HepG2 (cell line): ENCODE results near the gene TSNAX. TPM values are rescaled to one million over a fixed set of nuclear protein-coding genes. Genes with fewer than 3 reads are reported as not detected.

Source experiments
- AGO2 ChIP-seq: fragments of 200-400 bp; formaldehyde crosslinking; optimal IDR thresholded peaks from 2 replicates; pipeline ENCODE3; 2017; ENCODE audit warnings: mild to moderate bottlenecking, low read depth, low read length, moderate library complexity
- ETV5 ChIP-seq: IDR thresholded peaks from 2 replicates; pipeline ENCODE4 v1.6.1; 2018; ENCODE audit warnings: missing biosample characterization, missing genetic modification reagents, inconsistent platforms, borderline replicate concordance
- FLYWCH1 ChIP-seq: sonication (generic); formaldehyde crosslinking; IDR thresholded peaks from 2 replicates; pipeline ENCODE4 v1.8.1; 2023; ENCODE audit warnings: mild to moderate bottlenecking, missing genetic modification reagents
- HDAC2 ChIP-seq: sonication (generic); formaldehyde crosslinking; IDR thresholded peaks from 2 replicates; pipeline ENCODE4 v1.4.0; 2020; ENCODE audit warnings: missing genetic modification reagents
- IRF2 ChIP-seq: IDR thresholded peaks from 2 replicates; pipeline ENCODE4 v1.6.1; 2018; ENCODE audit warnings: missing genetic modification reagents, missing compliant biosample characterization
- MTF1 ChIP-seq: sonication (generic); formaldehyde crosslinking; IDR thresholded peaks from 2 replicates; pipeline ENCODE4 v1.5.0; 2020; ENCODE audit warnings: missing genetic modification reagents
- NFIC ChIP-seq: IDR thresholded peaks from 2 replicates; pipeline ENCODE4 v1.6.1; 2012; ENCODE audit warnings: mild to moderate bottlenecking, low read length, inconsistent platforms
- NR2F6 ChIP-seq, 2 experiments: IDR thresholded peaks; 2 replicates each; pipeline ENCODE4 v1.6.1; 2016; ENCODE audit warnings: antibody characterized with exemption in 1 of 2, mild to moderate bottlenecking in 1 of 2
- PCBP2 ChIP-seq: fragments of 200-400 bp; formaldehyde crosslinking; optimal IDR thresholded peaks from 2 replicates; pipeline ENCODE3; 2018; ENCODE audit warnings: low read length, low read depth; ENCODE audit not compliant: poor library complexity, severe bottlenecking
- RBFOX2 ChIP-seq: fragments of 200-400 bp; formaldehyde crosslinking; IDR thresholded peaks from 2 replicates; pipeline ENCODE4 v1.6.1; 2017; ENCODE audit warnings: low read depth, mild to moderate bottlenecking, low read length
- RELA ChIP-seq: sonication (generic); formaldehyde crosslinking; IDR thresholded peaks from 2 replicates; pipeline ENCODE4 v1.4.0; 2020; ENCODE audit warnings: missing genetic modification reagents
- SALL1 ChIP-seq: sonication (generic); formaldehyde crosslinking; IDR thresholded peaks from 2 replicates; pipeline ENCODE4 v1.8.0; 2022; ENCODE audit warnings: mild to moderate bottlenecking, missing genetic modification reagents
- SMAD1 ChIP-seq: sonication (generic); formaldehyde crosslinking; IDR thresholded peaks from 2 replicates; pipeline ENCODE4 v1.4.0; 2020; ENCODE audit warnings: missing genetic modification reagents, low read depth, mild to moderate bottlenecking, borderline replicate concordance
- ZBTB1 ChIP-seq: sonication (generic); formaldehyde crosslinking; IDR thresholded peaks from 2 replicates; pipeline ENCODE4 v1.4.0; 2020; ENCODE audit warnings: missing genetic modification reagents, borderline replicate concordance
- ZBTB7A ChIP-seq: sonication (generic); formaldehyde crosslinking; IDR thresholded peaks from 2 replicates; pipeline ENCODE4 v1.8.0; 2022; ENCODE audit warnings: mild to moderate bottlenecking, missing genetic modification reagents
- ZC3H4 ChIP-seq: sonication (generic); formaldehyde crosslinking; IDR thresholded peaks from 2 replicates; pipeline ENCODE4 v1.4.0; 2020; ENCODE audit warnings: missing genetic modification reagents, borderline replicate concordance
- ZFY ChIP-seq: sonication (generic); formaldehyde crosslinking; IDR thresholded peaks from 2 replicates; pipeline ENCODE4 v1.4.0; 2020; ENCODE audit warnings: missing genetic modification reagents
- ZMAT3 ChIP-seq: sonication (generic); formaldehyde crosslinking; conservative IDR thresholded peaks from 2 replicates; pipeline ENCODE4 v1.7.0; 2021; ENCODE audit warnings: missing genetic modification reagents
- ZNF333 ChIP-seq: sonication (generic); formaldehyde crosslinking; IDR thresholded peaks from 2 replicates; pipeline ENCODE4 v1.4.0; 2020; ENCODE audit warnings: mild to moderate bottlenecking, missing genetic modification reagents, borderline replicate concordance
- ZNF441 ChIP-seq: sonication (generic); formaldehyde crosslinking; IDR thresholded peaks from 2 replicates; pipeline ENCODE4 v1.7.0; 2021; ENCODE audit warnings: missing genetic modification reagents, borderline replicate concordance
- ZNF564 ChIP-seq: sonication (generic); formaldehyde crosslinking; IDR thresholded peaks from 2 replicates; pipeline ENCODE4 v1.8.1; 2023; ENCODE audit warnings: mild to moderate bottlenecking, missing genetic modification reagents
- ZNF615 ChIP-seq: sonication (generic); formaldehyde crosslinking; IDR thresholded peaks from 2 replicates; pipeline ENCODE4 v1.5.0; 2020; ENCODE audit warnings: mild to moderate bottlenecking, missing genetic modification reagents, borderline replicate concordance
- ZNF777 ChIP-seq: sonication (generic); formaldehyde crosslinking; IDR thresholded peaks from 2 replicates; pipeline ENCODE4 v1.4.0; 2020; ENCODE audit warnings: missing genetic modification reagents
- ZNF788 ChIP-seq: sonication (generic); formaldehyde crosslinking; IDR thresholded peaks from 2 replicates; pipeline ENCODE4 v1.5.0; 2020; ENCODE audit warnings: mild to moderate bottlenecking, missing genetic modification reagents, borderline replicate concordance
- ZNF841 ChIP-seq: sonication (generic); formaldehyde crosslinking; IDR thresholded peaks from 2 replicates; pipeline ENCODE4 v1.8.1; 2023; ENCODE audit warnings: missing genetic modification reagents, borderline replicate concordance
- polyA plus RNA-seq, 8 experiments: library from polyadenylated mRNA; depleted of rRNA in 3 of 8; stranded (reverse) in 7 of 8; unstranded in 1 of 8; fragments of >200 nt; fragmentation: Illumina TruSeq in 4 of 8; extraction: Trizol in 4 of 8; gene quantifications; 2 replicates each; pipeline versions ENCODE4 v1.2.1 to v1.2.3, GENCODE V29; 2011 to 2016; ENCODE audit warnings: low read depth in 4 of 8, missing spikeins in 1 of 8, mixed read lengths in 1 of 8; ENCODE audit not compliant: insufficient read depth in 1 of 8
- total RNA-seq, 5 experiments: library from RNA; depleted of rRNA; stranded (reverse); fragments of >200 nt; fragmentation: Illumina TruSeq; extraction: Trizol; gene quantifications; 2 replicates each; pipeline ENCODE4 v1.2.3, GENCODE V29; 2016; ENCODE audit warnings: low read depth in 1 of 5
- TF ChIP-seq, protein P1 (sequence below): sonication (generic); formaldehyde crosslinking; IDR thresholded peaks from 2 replicates; pipeline ENCODE4 v1.4.0; 2020; ENCODE audit warnings: mild to moderate bottlenecking, low read depth, missing genetic modification reagents
- TF ChIP-seq, protein P2 (sequence below): sonication (generic); formaldehyde crosslinking; IDR thresholded peaks from 2 replicates; pipeline ENCODE4 v1.4.0; 2020; ENCODE audit warnings: mild to moderate bottlenecking, missing genetic modification reagents
- TF ChIP-seq, protein P3 (sequence below): sonication (generic); formaldehyde crosslinking; IDR thresholded peaks from 2 replicates; pipeline ENCODE4 v1.4.0; 2020; ENCODE audit warnings: missing genetic modification reagents, mild to moderate bottlenecking, borderline replicate concordance

The TSNAX gene
- total and polyA plus RNA-seq, 2 of the 13 experiments (the other 11 are each of a cell fraction or from before 2014, with no cell fraction given) = 13.2 to 46.2 TPM

DNA sequence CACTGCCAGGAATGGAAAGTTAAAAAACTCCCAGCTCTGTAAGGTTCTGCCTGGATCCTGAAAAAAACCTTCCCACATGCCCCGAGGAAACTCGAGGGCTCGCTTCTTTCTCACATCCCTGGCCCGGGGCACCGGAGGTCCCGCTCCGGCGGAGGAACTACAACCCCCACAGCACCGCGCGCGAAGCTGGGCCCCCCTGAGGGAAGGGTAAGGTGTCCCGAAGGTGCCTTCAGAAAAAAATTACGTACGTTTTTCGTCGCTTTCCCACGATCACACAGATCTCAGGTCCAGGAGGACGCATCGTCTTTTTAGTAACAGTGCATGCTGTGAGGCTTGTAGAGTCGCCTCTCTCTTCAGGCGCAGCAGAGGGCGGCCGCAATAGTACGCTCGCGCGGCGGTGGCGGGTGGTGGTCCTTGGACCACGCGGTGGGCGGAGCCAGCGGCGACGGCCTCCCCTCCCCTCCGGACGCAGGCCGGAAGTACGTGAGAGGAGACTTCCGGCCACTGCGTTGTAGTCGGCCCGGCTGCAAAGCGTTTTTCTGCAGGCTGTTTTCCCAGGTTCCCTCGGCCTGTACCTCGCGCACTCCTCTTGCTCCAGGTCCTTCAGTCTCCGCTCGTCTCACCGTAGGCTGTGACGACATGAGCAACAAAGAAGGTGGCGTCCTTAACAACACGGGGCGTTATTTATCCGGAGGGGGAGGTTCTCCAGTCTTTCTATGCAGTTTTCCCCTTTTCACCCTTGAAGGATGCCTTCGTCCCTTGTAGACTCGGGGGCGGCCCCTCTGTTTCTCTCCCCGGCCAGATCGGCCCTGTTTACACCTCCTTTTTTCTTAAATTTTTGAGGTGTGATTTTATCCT is at the start of gene TSNAX (continued):
- TF ChIP-seq FLYWCH1 (CRISPR knock-in tag) (no peak), ZNF841 (CRISPR knock-in tag) (no peak), RELA (CRISPR knock-in tag) (0 out of 2 replicates have a peak, but pooled peaks have one; percentile 56), ZNF333 (CRISPR knock-in tag) (peak; percentile 70; the same call in 1 of the 2 replicates), ZNF788 (CRISPR knock-in tag) (peak; percentile 50; the same call in 1 of the 2 replicates), ZFY (CRISPR knock-in tag) (peak; percentile 93), ZMAT3 (peak; percentile 81), IRF2 (CRISPR knock-in tag) (peak; percentile 66; the same call in 1 of the 2 replicates), ZNF777 (peak; percentile 55; the same call in 1 of the 2 replicates), ETV5 (CRISPR knock-in tag) (peak; percentile 86), PCBP2 (no peak), SMAD1 (0 out of 2 replicates have a peak, but pooled peaks have one; percentile 21), NFIC (no peak; the same call in 1 of the 2 replicates), ZC3H4 (CRISPR knock-in tag) (no peak), ZBTB7A (CRISPR knock-in tag) (no peak), SALL1 (CRISPR knock-in tag) (peak; percentile 90), ZNF564 (peak; percentile 69), RBFOX2 (peak; percentile 82), AGO2 (no peak), MTF1 (CRISPR knock-in tag) (no peak), NR2F6 (IDR thresholded peaks at IDR 0.05) (no peak), NR2F6 (CRISPR knock-in tag; IDR thresholded peaks at IDR 0.05) (no peak; the same call in 1 of the 2 replicates), ZBTB1 (CRISPR knock-in tag) (no peak), ZNF441 (CRISPR knock-in tag) (peak; percentile 65), HDAC2 (peak; percentile 43), ZNF615 (CRISPR knock-in tag) (no peak)
- TF ChIP-seq, protein P1, sequence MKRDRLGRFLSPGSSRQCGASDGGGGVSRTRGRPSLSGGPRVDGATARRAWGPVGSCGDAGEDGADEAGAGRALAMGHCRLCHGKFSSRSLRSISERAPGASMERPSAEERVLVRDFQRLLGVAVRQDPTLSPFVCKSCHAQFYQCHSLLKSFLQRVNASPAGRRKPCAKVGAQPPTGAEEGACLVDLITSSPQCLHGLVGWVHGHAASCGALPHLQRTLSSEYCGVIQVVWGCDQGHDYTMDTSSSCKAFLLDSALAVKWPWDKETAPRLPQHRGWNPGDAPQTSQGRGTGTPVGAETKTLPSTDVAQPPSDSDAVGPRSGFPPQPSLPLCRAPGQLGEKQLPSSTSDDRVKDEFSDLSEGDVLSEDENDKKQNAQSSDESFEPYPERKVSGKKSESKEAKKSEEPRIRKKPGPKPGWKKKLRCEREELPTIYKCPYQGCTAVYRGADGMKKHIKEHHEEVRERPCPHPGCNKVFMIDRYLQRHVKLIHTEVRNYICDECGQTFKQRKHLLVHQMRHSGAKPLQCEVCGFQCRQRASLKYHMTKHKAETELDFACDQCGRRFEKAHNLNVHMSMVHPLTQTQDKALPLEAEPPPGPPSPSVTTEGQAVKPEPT (CRISPR knock-in tag) = no peak
- TF ChIP-seq, protein P2, sequence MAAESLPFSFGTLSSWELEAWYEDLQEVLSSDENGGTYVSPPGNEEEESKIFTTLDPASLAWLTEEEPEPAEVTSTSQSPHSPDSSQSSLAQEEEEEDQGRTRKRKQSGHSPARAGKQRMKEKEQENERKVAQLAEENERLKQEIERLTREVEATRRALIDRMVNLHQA (CRISPR knock-in tag) = no peak
- TF ChIP-seq, protein P3, sequence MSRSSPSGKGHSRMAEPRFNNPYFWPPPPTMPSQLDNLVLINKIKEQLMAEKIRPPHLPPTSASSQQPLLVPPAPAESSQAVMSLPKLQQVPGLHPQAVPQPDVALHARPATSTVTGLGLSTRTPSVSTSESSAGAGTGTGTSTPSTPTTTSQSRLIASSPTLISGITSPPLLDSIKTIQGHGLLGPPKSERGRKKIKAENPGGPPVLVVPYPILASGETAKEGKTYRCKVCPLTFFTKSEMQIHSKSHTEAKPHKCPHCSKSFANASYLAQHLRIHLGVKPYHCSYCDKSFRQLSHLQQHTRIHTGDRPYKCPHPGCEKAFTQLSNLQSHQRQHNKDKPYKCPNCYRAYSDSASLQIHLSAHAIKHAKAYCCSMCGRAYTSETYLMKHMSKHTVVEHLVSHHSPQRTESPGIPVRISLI (CRISPR knock-in tag) = 0 out of 2 replicates have a peak, but pooled peaks have one; percentile 10
